Activated naive CD4-positive, alpha-beta T cell treated with anti-CD3 and anti-CD28 coated beads, Interleukin-2, amount 50 U/mL, for 72 hours (primary cell): ENCODE measurements around the gene PLTP. TPM values are rescaled to one million over a fixed set of nuclear protein-coding genes. Genes with fewer than 3 reads are reported as not detected.
"Not testable (repeated sequence)": the region's sequence is repeated elsewhere in the genome, so short reads cannot be mapped to it uniquely, and the experiment has no call there.

ENCODE experiments used
- ATAC-seq, 2 donors: fragments of 150-1000 bp; cut with Tn5 transposase; 2 replicates each; pipeline ENCODE4 v1.10.0; 2021; ENCODE audit warnings: mild to moderate bottlenecking in 2 of 2, moderate library complexity in 2 of 2
- DNase-seq, 2 donors: peaks; one replicate each; pipeline ENCODE4 v3.0.0; 2021 to 2022; ENCODE audit warnings: low spot score in 2 of 2
- H3K27ac Mint-ChIP-seq, 2 donors: one replicate each; pipeline ENCODE4 v1.8.0; 2022; ENCODE audit warnings: mild to moderate bottlenecking in 2 of 2, mixed read lengths in 2 of 2
- H3K36me3 Mint-ChIP-seq, 2 donors: one replicate each; pipeline ENCODE4 v1.8.0; 2022; ENCODE audit warnings: mixed read lengths in 2 of 2
- H3K9me3 Mint-ChIP-seq, 2 donors: one replicate each; pipeline ENCODE4 v1.8.0; 2022; ENCODE audit warnings: mixed read lengths in 2 of 2
- total RNA-seq, 2 donors: library from RNA; stranded (reverse); gene quantifications; one replicate each; pipeline ENCODE4 v1.2.3, GENCODE V29; 2022

PLTP gene
- total RNA-seq, 2 donors from 2014 or later = 11.0 to 12.9 TPM

DNA sequence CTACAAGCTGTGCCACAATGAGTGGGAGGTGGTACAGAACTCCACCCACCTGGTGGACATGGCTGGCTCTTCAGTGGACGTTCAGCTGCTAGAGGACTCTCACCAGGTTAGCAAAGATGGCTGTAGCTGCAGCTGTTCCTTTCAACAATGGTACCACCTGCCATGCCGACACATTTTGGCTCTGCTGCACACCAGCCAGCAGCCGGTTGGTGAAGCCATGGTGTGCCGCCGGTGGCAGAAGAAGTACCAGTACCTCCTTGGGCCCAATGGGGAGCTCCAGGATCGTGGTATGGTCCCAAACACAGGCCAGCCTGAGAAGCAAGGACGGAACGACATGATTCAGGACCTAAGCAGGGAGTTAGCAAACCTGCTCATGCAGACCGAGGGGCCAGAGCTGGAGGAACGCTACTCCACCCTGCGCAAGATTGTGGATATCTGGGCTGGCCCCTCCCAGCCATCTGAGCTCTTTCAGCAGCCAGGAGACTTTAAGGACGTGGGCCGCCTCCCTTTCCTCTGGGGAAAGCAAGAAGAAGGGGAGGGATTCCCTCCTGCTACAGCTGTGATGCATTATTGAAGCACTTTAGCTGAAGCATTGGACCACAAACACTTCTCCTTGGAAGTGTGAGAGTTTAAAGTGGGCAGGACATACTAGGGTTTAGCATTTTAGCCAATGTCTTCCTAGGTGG is 33.7 kb downstream of the PLTP start:
- DNase-seq (no peak), ATAC-seq (no peak)
- Mint-ChIP-seq H3K36me3 (peaks cover 15 to 17% of the 10 kb centered on the region in 2 donors), H3K27ac (no peak overlapping the region), H3K9me3 (no peaks in the 10 kb centered on the region)

DNA sequence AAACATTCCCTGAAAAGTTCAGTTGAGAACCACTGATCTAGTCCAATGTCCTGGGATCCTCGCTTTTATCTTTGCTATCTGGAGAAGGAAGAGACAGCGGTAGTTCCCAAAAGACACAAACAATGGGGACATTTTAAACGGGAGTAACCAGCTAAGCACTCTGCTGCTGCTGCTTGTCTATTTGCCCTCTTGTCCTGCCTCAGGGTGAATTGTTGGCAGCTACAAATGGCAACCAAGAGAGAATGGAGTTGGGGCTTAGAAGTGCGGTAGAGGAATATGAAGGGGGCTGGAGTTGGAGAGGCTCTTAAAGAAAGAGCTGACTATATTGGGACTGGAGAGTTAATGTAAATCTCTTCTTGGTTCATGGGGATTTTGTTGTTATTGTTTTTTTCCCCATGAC is 37.4 kb downstream of the PLTP start:
- DNase-seq = no peak
- H3K36me3 Mint-ChIP-seq = peaks cover 0 to 5% of the 10 kb centered on the region in 2 donors
- no peak for ATAC-seq
- H3K9me3 Mint-ChIP-seq = no peaks in the 10 kb centered on the region
- no peak overlapping the region for H3K27ac Mint-ChIP-seq

DNA sequence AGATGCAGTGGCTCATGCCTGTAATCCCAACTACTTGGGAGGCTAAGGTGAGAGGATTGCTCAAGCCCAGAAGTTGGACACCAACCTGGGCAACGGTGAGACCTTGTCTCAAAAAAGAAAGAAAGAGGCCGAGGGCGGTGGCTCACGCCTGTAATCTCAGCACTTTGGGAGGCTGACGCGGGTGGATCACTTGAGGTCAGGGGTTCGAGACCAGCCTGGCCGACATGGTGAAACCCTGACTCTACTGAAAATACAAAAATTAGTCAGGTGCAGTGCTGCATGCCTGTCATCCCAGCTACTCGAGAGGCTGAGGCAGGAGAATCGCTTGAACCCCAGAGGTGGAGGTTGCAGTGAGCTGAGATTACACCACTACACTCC is 37.9 kb downstream of the PLTP start:
- DNase-seq, H3K9me3 Mint-ChIP-seq, ATAC-seq, H3K36me3 Mint-ChIP-seq: not testable (repeated sequence)
- H3K27ac Mint-ChIP-seq = peak overlapping the region in 1 of 2 donors; percentile 66

DNA sequence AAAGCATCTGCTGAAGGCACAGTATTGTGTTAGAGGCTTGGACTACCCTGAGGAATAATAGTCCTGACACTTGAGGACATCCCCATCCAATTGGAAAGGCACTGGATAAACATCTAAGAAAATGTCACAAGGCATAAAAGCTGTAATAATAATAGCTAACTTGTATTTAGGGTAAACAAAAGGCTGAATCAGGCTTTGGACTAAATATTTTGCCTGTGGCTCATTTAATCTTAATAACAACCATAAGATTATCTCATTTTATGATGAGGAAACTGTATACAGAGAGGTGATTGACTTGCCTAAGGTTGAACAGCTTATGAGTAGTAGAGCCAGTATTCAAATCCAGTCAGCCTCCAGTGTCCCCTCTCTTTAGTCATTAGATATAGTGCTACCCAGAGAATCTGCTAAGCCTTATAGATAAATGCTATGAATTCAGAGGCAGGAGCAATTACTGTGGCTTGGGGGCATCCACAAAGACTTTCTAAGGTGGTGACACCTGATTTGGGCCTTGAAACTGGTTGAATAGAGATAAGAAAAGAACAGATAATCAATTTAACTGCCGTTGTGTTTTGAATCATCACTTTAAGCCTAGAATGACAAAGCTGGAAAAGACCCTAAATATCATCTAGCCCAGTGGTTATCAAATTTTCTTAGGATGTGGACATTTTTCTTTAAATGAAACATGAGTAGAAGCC is 38.4 kb downstream of the PLTP start:
- H3K9me3 Mint-ChIP-seq = no peaks in the 10 kb centered on the region
- peaks cover 0 to 5% of the 10 kb centered on the region in 2 donors for H3K36me3 Mint-ChIP-seq
- ATAC-seq (no peak), DNase-seq (no peak)
- H3K27ac Mint-ChIP-seq = no peak overlapping the region

DNA sequence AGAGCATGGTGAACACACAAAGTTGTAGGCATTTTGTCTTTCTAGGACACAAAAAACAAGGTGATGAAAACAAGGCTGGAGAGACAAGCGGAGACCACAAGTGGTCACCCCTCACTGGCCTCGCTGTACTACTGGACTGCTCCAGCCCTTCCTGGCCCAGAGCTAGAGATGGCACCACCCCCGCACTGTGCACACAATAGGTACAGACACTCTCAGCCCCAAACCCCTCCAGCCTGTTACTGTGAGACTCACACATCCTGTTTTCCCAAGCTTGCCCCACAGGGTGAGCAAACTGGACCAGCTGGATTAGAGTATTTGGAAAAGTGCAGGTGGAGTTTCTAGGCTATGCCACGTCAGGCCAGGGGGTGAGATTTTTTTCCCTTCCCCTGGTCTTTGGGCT is 39.3 kb downstream of the PLTP start:
- DNase-seq = no peak
- H3K36me3 Mint-ChIP-seq = peaks cover 0 to 5% of the 10 kb centered on the region in 2 donors
- no peak overlapping the region for H3K27ac Mint-ChIP-seq
- no peak for ATAC-seq
- H3K9me3 Mint-ChIP-seq = no peaks in the 10 kb centered on the region

DNA sequence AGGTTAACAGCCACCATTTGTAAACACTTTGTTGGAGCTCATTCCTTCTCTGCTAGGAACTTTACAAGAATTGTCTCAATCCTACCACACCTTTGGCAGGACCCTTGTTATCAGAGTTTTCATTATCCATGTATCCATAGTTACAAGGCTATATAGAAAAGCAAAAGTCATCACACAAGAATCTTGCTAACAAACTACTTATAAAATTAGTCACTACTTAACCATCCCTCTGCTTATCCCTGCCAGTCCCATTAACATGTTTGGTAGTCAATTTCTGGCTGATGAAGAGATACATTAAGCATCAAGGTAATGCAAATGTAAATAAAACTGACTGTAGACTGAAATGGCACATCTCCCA is 44.2 kb downstream of the PLTP start:
- no peak for ATAC-seq
- no peak for DNase-seq
- Mint-ChIP-seq H3K9me3 (no peaks in the 10 kb centered on the region), H3K36me3 (peaks cover 0 to 5% of the 10 kb centered on the region in 2 donors), H3K27ac (no peak overlapping the region)

DNA sequence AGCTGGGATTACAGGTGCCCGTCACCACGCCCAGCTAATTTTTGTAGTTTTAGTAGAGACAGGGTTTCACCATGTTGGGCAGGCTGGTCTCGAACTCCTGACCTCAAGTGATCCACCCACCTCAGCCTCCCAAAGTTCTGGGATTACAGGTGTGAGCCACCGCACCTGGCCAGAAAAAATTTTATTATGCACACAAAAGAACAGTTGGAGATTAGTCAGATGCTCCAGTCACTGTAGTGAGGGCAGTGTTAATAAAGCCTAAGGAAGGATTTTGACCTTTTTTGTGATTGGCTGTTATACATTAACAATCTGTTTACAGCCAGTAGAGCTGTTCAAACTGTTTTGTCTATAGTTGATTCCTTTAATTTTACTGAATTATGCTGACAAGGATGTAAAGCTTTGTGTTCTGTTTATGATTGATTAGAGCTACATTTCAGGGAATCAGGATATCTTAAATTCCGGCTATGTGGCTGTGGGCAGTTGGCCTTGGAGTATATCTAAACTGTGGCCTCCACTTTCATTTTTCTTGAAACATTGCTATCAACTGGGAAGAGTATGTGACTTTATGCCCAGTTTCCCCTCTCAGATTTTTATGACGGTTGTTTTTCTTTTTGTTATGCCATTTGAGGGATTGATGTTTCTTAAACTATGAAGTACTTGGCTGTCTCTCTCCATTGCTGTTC is 44.7 kb downstream of the PLTP start:
- no peaks in the 10 kb centered on the region for H3K9me3 Mint-ChIP-seq
- no peak overlapping the region for H3K27ac Mint-ChIP-seq
- H3K36me3 Mint-ChIP-seq = peaks cover 0 to 3% of the 10 kb centered on the region in 2 donors
- DNase-seq (no peak), ATAC-seq (no peak)

DNA sequence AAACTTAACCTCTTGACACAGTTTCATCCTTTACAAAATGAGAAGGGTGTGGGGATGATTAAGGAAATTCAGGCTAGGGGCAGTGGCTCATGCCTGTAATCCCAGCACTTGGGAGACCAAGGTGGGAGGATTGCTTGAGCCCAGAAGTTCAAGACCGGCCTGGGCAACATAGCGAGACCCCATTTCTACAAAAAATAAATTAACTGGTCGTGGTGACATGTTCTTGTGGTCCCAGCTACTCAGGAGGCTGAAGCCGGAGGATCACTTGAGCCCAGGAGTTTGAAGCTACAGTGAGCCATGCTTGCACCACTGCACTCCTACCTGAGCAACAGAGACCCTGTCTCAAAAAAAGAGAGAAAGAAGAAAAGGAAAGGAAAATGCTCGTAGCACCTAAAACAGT is 45.5 kb downstream of the PLTP start:
- no peak for ATAC-seq
- Mint-ChIP-seq H3K9me3 (no peaks in the 10 kb centered on the region), H3K27ac (peak overlapping the region in 1 of 2 donors; percentile 65), H3K36me3 (no peaks in the 10 kb centered on the region)
- DNase-seq = no peak

DNA sequence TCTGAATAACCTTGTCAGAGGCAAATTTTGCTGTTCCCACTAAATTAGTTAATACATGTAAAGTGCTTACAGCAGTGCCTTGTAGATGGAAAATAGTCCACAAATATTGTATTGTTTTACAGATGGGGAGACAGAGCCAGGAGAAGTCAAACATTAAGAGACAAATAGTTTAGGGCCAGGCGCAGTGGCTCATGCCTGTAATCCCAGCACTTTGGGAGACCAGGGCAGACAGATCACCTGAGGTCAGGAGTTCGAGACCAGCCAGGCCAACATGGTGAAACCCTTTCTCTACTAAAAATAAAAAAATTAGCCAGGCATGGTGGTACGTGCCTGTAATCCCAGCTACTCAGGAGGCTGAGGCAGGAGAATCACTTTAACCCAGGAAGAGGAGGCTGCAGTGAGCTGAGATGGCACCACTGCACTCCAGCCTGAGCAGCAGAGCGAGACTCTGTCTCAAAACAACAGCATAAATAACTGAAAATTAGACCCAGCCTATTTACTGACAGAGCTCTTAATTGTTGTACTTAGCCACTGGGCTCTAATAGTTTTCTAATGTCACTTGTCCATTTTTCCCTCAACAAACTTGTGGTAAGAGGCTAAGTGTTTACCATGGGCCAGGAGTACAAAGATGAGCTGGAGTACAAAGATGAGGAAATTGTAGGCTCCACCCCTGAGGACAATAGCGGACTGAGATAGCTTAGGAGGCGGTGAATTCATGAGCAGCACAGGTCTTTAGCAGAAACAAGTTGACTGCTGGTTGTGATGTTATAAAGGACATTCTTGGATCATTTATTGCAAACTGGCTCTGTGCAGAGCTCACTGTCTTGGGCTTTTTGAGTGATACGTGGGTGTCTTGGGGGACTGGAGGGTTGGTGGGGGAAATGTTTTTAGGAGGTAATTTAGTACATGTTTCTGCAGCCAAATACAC is 48.1 kb downstream of the PLTP start:
- ATAC-seq = no peak
- no peak for DNase-seq
- no peaks in the 10 kb centered on the region for H3K36me3 Mint-ChIP-seq
- no peaks in the 10 kb centered on the region for H3K9me3 Mint-ChIP-seq
- H3K27ac Mint-ChIP-seq = no peak overlapping the region

DNA sequence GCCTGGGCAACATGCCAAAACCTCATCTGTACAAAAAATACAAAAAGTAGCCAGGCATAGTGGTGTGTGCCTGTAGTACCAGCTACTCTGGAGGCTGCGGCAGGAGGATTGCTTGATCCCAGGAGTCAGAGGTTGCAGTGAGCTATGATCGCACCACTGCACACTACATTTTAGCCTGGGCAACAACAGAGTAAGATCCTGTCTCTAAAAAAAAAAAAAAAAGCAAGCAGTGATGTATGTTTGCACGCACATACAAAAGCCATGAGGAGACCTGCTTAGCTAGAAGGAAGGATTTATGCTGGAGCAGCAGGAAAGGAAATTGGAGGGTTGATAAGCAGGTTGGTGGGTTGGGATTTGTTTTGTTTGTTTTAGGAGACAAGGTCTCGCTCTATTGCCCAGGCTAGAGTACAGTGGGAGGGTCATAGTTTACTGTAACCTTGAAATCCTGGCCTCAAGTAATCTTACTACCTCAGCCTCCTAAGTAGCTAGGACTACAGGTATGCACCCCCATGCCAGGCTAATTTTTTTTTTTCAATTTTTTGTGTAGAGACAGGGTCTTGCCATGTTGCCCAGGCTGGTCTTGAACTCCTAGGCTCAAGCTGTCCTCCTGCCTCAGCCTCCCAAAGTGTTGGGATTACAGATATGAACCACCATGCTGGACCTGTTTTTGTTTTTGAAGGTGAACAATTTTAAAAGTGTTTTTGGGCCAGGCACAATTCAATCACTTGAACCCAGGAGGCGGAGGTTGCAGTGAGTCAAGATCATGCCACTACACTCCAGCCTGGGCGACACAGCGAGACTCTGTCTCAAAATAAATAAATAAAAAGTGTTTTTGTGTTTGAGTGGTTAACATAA is 50.5 kb downstream of the PLTP start:
- no peaks in the 10 kb centered on the region for H3K9me3 Mint-ChIP-seq
- peaks cover 5 to 16% of the 10 kb centered on the region in 2 donors for H3K36me3 Mint-ChIP-seq
- DNase-seq (no peak), ATAC-seq (no peak)
- no peak overlapping the region for H3K27ac Mint-ChIP-seq

DNA sequence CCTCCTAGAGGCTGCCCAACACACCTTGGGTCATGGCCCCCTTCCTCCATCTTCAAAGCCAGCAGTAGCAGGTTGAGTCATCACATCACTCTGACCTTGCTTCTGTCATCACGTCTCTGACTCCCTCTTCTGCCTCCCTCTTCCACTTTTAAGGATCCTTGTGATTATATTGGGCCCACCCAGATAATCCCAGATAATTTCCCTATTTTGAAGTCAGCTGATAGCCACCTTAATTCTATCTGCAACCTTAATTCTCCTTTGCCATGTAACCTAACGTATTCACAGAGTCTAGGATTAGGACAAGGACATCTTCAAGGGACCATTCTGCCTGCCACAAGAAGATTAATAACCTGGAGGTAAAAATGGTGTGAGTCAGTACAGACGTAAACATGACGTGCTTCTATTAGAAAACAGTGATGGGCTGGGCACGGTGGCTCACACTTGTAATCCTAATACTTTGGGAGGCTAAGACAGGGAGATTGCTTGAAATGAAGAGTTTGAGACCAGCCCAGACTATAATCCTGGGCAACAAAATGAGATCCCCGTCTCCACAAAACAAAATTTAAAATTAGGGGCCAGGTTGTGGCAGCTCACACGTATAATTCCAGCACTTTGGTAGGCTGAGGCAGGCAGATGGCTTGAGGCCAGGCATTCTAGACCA is 51.3 kb downstream of the PLTP start:
- DNase-seq = no peak
- Mint-ChIP-seq H3K9me3 (no peaks in the 10 kb centered on the region), H3K27ac (no peak overlapping the region), H3K36me3 (peaks cover 6 to 18% of the 10 kb centered on the region in 2 donors)
- ATAC-seq = no peak

DNA sequence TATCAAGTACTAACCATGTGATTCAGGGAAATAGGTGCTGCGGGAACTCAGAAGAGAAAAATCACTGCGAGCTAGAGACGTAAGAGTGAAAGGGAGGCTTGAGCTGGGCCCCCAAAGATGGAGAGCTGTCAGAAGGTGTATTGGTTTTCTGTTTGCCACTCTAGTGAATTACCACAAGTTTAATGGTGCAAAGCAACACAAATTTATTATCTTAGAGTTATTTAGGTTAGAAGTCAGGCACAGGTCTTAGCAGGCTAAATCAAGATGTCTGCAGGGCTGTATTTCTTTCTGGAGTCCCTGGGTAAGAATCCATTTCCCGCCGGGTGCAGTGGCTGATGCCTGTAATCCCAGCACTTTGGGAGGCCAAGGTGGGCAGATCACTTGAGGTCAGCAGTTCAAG is 52.0 kb downstream of the PLTP start:
- Mint-ChIP-seq H3K27ac (no peak overlapping the region), H3K36me3 (peaks cover 6 to 18% of the 10 kb centered on the region in 2 donors), H3K9me3 (no peaks in the 10 kb centered on the region)
- ATAC-seq (no peak), DNase-seq (no peak)

DNA sequence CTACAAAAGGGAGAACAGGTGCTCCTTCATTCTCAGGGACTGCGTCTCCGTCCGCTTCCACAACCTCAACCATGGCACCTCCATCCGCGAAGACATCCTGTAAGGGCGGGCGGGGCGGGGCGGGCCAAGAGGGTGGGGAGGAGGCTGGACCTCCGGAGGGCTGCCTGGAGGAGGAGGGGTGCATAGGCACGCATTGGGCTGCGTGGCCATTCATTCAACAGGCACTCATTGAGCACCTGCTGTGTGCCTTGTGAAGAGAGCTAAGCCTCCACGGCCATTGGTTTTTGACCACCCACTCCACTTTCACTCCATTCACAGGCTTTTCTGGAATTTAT is 54.1 kb downstream of the PLTP start:
- Mint-ChIP-seq H3K27ac (peak overlapping the region; percentile 97 to 98), H3K36me3 (peaks cover 6 to 18% of the 10 kb centered on the region in 2 donors), H3K9me3 (no peaks in the 10 kb centered on the region)
- DNase-seq = no peak
- peak; percentile 49 to 61 for ATAC-seq

DNA sequence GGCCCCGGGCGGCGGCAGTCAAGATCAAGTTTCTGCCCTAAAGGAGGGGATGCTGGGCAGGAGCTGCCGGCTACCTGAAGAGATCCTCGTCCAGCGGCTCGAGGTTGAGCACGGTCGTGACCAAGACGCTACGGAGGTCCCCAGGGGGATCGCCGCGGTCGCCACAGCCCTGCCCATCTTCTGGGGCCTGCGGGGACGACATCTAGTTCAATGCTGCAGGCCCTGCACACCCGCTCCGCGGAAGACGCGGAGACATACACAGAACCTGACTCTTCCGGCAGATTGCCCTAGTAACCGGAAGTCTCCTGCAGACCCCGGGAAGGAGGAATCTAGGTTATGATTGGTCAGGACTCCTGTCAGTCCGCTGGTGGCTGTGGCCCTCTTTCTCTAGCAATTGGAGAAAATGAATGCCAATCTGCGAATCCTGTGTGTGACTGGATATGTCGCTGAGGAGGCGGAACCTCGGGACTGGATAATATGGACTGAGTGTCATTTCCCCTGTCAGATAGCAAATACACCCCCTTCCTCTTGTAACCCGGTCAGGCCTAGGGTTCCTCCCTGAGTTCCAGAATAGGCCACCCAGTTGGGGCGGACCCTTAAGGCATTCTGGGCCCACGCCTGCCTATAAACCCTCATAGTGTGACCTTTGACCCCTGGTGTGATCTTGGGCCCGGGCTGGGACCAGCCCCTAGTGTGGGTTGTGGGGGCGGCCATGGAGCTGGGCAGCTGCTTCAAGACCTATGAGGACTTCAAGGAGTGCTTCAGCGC is 54.7 kb downstream of the PLTP start, which contains the start of the genes ACOT8 and ZSWIM3:
Gene ACOT8 (minus strand): TSS at position 279 of the 768 bp plus-strand sequence. CDS start 77 bp downstream, at position 202.
Gene ZSWIM3 (plus strand): TSS at position 501 of the 768 bp plus-strand sequence. CDS start 212 bp downstream, at position 713.
- H3K27ac Mint-ChIP-seq = peak within 1 kb of the TSS; percentile 97 to 98
- peak; percentile 97 to 98 for ATAC-seq
- peaks cover 6 to 18% of the 10 kb centered on the region in 2 donors for H3K36me3 Mint-ChIP-seq
- peak; percentile 93 to 95 for DNase-seq
- H3K9me3 Mint-ChIP-seq = no peaks in the 10 kb centered on the region

DNA sequence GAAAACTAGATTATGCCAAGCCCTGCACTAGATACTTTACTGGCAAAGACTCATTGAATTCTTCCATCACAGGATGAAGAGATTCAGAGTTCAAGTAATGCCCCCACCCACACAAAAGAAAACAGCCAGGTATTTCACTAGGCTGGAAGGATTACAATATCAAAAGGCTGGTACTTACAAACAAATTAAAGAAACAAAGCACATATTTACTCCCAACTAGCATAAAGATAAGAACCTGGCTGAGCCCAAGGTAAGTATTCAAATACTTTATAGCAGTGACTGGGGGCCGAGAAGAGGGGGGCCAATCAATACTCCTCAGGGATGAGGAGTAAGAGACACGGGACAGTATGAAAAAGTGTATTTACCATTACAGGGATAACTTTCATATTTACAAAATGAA is 58.5 kb downstream of the PLTP start:
- no peak for DNase-seq
- Mint-ChIP-seq H3K27ac (no peak overlapping the region), H3K36me3 (peaks cover 6 to 17% of the 10 kb centered on the region in 2 donors)

More for the DNA sequence above, 58.5 kb downstream of the PLTP start:
- no peak for ATAC-seq
- H3K9me3 Mint-ChIP-seq = no peaks in the 10 kb centered on the region
